ENCODE measurements around the gene PNP.
"Not testable (repeated sequence)": the region's sequence is repeated elsewhere in the genome, so short reads cannot be mapped to it uniquely, and the experiment has no call there.

PNP gene

GRCh38 chr14:20441461-20441860 lies 27.7 kb upstream of the PNP start:
- no peak overlapping the region for H3K4me3 ChIP-seq
- intact Hi-C loops (cut with DNase I; ENCODE audit: low total_unique reads) = no loop called here

GRCh38 chr14:20443650-20444049 lies 25.6 kb upstream of the PNP start:
- H3K27me3 ChIP-seq; H3K9me3 ChIP-seq; H3K4me1 ChIP-seq; intact Hi-C loops (cut with DNase I; ENCODE audit: low total_unique reads); H3K27ac ChIP-seq; DNase-seq; H3K4me3 ChIP-seq: not testable (repeated sequence)
- peaks cover 28 to 31% (median 30%) of the 10 kb centered on the region in 3 donors for H3K36me3 ChIP-seq

More at GRCh38 chr14:20441461-20441860, 27.7 kb upstream of the PNP start:
- TF ChIP-seq, protein P1, sequence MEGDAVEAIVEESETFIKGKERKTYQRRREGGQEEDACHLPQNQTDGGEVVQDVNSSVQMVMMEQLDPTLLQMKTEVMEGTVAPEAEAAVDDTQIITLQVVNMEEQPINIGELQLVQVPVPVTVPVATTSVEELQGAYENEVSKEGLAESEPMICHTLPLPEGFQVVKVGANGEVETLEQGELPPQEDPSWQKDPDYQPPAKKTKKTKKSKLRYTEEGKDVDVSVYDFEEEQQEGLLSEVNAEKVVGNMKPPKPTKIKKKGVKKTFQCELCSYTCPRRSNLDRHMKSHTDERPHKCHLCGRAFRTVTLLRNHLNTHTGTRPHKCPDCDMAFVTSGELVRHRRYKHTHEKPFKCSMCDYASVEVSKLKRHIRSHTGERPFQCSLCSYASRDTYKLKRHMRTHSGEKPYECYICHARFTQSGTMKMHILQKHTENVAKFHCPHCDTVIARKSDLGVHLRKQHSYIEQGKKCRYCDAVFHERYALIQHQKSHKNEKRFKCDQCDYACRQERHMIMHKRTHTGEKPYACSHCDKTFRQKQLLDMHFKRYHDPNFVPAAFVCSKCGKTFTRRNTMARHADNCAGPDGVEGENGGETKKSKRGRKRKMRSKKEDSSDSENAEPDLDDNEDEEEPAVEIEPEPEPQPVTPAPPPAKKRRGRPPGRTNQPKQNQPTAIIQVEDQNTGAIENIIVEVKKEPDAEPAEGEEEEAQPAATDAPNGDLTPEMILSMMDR (IDR thresholded peaks at IDR 0.05) = no peak
- DNase-seq = no peak
- peaks cover 6 to 9% (median 8%) of the 10 kb centered on the region in 3 donors for H3K36me3 ChIP-seq
- H3K27me3 ChIP-seq = no peaks in the 10 kb centered on the region
- H3K9me3 ChIP-seq = no peaks in the 10 kb centered on the region
- H3K27ac ChIP-seq = no peak overlapping the region
- no peaks in the 10 kb centered on the region for H3K4me1 ChIP-seq

DNA sequence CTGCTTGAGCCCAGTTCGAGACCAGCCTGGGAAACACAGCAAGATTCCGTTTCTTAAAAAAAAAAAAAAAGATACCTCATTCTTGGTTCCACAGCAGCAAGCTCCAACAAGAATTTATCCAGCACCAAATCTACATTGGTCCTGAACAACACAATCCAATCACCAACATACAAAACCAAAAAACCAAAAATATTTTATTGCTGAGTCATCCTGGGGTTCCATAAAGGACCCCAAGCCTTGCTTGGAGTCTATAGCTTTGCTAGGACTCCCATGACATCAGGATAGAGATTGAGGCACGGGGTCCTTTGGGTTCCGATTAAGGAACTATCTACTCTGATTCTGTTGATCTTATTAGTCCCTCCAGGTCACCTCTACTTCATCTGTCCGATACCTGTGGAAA lies 22.3 kb upstream of the PNP start:
- Histone ChIP-seq H3K36me3 (peaks cover 54 to 62% (median 58%) of the 10 kb centered on the region in 3 donors), H3K27ac (no peak overlapping the region), H3K27me3 (no peaks in the 10 kb centered on the region), H3K4me3 (no peak overlapping the region), H3K4me1 (no peaks in the 10 kb centered on the region), H3K9me3 (no peaks in the 10 kb centered on the region)
- TF ChIP-seq, protein P1 (IDR thresholded peaks at IDR 0.05) = no peak
- DNase-seq = no peak
- intact Hi-C loops (cut with DNase I; ENCODE audit: low total_unique reads) = no loop called here

GRCh38 chr14:20452831-20453230 lies 16.4 kb upstream of the PNP start:
- intact Hi-C loops (cut with DNase I; ENCODE audit: low total_unique reads) = loop anchor here (5.0 kb wide), 1 partner anchor 36 kb away; no protein-coding TSS in a partner anchor
- not testable (repeated sequence) for H3K9me3 ChIP-seq, DNase-seq, H3K27me3 ChIP-seq, H3K4me3 ChIP-seq
- Histone ChIP-seq H3K36me3 (peaks cover 52 to 61% (median 53%) of the 10 kb centered on the region in 3 donors), H3K4me1 (peaks cover 0 to 30% (median 22%) of the 10 kb centered on the region in 4 donors), H3K27ac (peak overlapping the region in 1 of 2 donors; percentile 84)

DNA sequence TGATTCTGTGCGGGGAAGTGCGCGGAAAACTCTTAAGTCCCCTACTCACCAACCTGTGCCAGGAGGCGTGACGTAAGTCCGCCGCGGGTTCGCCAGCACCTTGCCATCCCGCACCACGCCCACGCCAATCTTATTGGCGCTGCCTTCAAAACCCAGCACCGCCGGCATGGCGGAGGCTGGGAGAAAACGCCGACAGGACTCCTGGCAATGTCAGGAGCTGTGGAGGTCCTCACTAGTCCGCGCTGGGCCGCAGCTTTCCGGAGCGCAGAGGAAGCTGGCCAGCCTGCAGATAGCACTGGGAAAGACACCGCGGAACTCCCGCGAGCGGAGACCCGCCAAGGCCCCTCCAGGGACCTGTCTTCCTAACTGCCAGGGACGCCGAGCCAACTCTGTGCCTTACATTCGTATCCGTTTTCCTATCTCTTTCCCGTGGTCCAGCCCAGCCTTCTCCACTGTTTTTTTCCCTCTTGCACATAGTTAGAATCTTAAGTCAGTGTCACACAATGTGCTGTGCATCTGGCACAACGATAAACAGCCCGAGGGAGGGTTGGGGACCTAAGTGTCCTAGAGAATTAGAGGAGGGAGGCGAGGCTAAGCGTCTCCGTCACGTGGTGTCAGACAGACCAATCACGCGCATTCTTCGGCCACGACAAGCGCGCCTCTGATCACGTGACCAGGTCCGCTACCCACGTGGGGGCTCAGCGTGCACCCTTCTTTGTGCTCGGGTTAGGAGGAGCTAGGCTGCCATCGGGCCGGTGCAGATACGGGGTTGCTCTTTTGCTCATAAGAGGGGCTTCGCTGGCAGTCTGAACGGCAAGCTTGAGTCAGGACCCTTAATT lies 14.5 kb upstream of the PNP start, which contains the start of the genes APEX1 and OSGEP:
Gene APEX1, plus strand, starts transcription at position 711 of the 839 bp plus-strand sequence. CDS start 420 bp downstream, outside the sequence.
Gene OSGEP, minus strand, starts transcription at position 297 of the 839 bp plus-strand sequence. Its CDS starts 129 bp downstream, at position 168.
- H3K36me3 ChIP-seq = peaks cover 50 to 61% (median 52%) of the 10 kb centered on the region in 3 donors
- H3K27me3 ChIP-seq = no peaks in the 10 kb centered on the region
- TF ChIP-seq, protein P1 (IDR thresholded peaks at IDR 0.05) = no peak
- intact Hi-C loops (cut with DNase I; ENCODE audit: low total_unique reads) = loop anchor here (5.0 kb wide), 1 partner anchor 37 kb away; no protein-coding TSS in a partner anchor
- peak within 1 kb of the TSS; percentile 84 to 93 for H3K27ac ChIP-seq
- H3K4me3 ChIP-seq = peak within 1 kb of the TSS; percentile 71 to 72
- H3K9me3 ChIP-seq = no peaks in the 10 kb centered on the region
- H3K4me1 ChIP-seq = peaks cover 0 to 40% (median 29%) of the 10 kb centered on the region in 4 donors
- DNase-seq = peak; percentile 99

- H3K4me1 ChIP-seq = peaks cover 0 to 49% (median 37%) of the 10 kb centered on the region in 4 donors
- H3K27me3 ChIP-seq = no peaks in the 10 kb centered on the region
- peak overlapping the region; percentile 84 to 93 for H3K27ac ChIP-seq
- peaks cover 41 to 56% (median 47%) of the 10 kb centered on the region in 3 donors for H3K36me3 ChIP-seq
- no peaks in the 10 kb centered on the region for H3K9me3 ChIP-seq
- TF ChIP-seq, protein P1 (IDR thresholded peaks at IDR 0.05) = no peak
- intact Hi-C loops (cut with DNase I; ENCODE audit: low total_unique reads) = no loop called here
- no peak for DNase-seq
- peak overlapping the region; percentile 71 to 72 for H3K4me3 ChIP-seq
Measured at GRCh38 chr14:20455355-20456300, 13.6 kb upstream of the PNP start.
